NK-92 treated with Interleukin-12 subunit alpha and Interleukin-12 subunit beta, amount 100 ng/mL, for 24 hours (cell line): ENCODE data around the gene EXOG.

Experiments
- DNase-seq: peaks from one replicate; lab custom pipeline; 2025; lab: John Stamatoyannopoulos, UW

EXOG gene

GRCh38 chr3:38548154-38548931, 52.2 kb downstream of the EXOG start:
- no peak for DNase-seq

GRCh38 chr3:38549082-38549481, 52.9 kb downstream of the EXOG start:
- DNase-seq = no peak

GRCh38 chr3:38549486-38549885, 53.3 kb downstream of the EXOG start:
- DNase-seq = no peak

GRCh38 chr3:38549957-38550840, 54.1 kb downstream of the EXOG start:
- DNase-seq = no peak

GRCh38 chr3:38551026-38551832, 55.1 kb downstream of the EXOG start:
- DNase-seq = no peak

GRCh38 chr3:38552364-38552763, 56.2 kb downstream of the EXOG start:
- no peak for DNase-seq

- DNase-seq = no peak
Measured at GRCh38 chr3:38553071-38553470, 56.9 kb downstream of the EXOG start.

GRCh38 chr3:38554127-38554827, 58.1 kb downstream of the EXOG start:
- DNase-seq = no peak

- DNase-seq = no peak
Measured at GRCh38 chr3:38555149-38555840, 59.2 kb downstream of the EXOG start.

GRCh38 chr3:38555926-38556325, 59.8 kb downstream of the EXOG start:
- no peak for DNase-seq

- no peak for DNase-seq
Measured at GRCh38 chr3:38556640-38557358, 60.7 kb downstream of the EXOG start.

- DNase-seq = no peak
Measured at GRCh38 chr3:38558864-38559263, 62.7 kb downstream of the EXOG start.

- no peak for DNase-seq
Measured at GRCh38 chr3:38560284-38560683, 64.1 kb downstream of the EXOG start.

- no peak for DNase-seq
Measured at GRCh38 chr3:38560996-38561717, 65.0 kb downstream of the EXOG start.

GRCh38 chr3:38561746-38562466, 65.8 kb downstream of the EXOG start:
- no peak for DNase-seq

- no peak for DNase-seq
Measured at GRCh38 chr3:38562467-38562925, 66.4 kb downstream of the EXOG start.

GRCh38 chr3:38563070-38563885, 67.1 kb downstream of the EXOG start:
- no peak for DNase-seq

- DNase-seq = no peak
Measured at GRCh38 chr3:38563886-38564270, 67.7 kb downstream of the EXOG start.
